Endothelial cell of coronary artery (primary cell): ENCODE measurements around the gene FRRS1. TPM values are rescaled to one million over a fixed set of nuclear protein-coding genes. Genes with fewer than 3 reads are reported as not detected.

Experiments used
- total RNA-seq: library from RNA; depleted of rRNA; stranded (reverse); fragments of >200 nt; gene quantifications from 2 replicates; pipeline ENCODE4 v1.2.3, GENCODE V29; 2014

FRRS1 gene, protein sequence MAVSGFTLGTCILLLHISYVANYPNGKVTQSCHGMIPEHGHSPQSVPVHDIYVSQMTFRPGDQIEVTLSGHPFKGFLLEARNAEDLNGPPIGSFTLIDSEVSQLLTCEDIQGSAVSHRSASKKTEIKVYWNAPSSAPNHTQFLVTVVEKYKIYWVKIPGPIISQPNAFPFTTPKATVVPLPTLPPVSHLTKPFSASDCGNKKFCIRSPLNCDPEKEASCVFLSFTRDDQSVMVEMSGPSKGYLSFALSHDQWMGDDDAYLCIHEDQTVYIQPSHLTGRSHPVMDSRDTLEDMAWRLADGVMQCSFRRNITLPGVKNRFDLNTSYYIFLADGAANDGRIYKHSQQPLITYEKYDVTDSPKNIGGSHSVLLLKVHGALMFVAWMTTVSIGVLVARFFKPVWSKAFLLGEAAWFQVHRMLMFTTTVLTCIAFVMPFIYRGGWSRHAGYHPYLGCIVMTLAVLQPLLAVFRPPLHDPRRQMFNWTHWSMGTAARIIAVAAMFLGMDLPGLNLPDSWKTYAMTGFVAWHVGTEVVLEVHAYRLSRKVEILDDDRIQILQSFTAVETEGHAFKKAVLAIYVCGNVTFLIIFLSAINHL
- 0.94 and 2.1 TPM in 2 replicates for total RNA-seq

GRCh38 chr1:99766378-99766800, at the start of gene FRRS1:
FRRS1 (minus strand) TSS chr1:99766635; CDS start chr1:99748768, 17,867 bp downstream.

Other genes starting within 250 kb of the FRRS1 start
- 71.6 and 82.1 TPM in 2 replicates for gene PALMD, start 120.5 kb downstream of the FRRS1 start, total RNA-seq
- gene AGL, start 83.7 kb upstream of the FRRS1 start, total RNA-seq: 8.5 and 9.6 TPM in 2 replicates
- gene SLC35A3, start 203.4 kb upstream of the FRRS1 start, total RNA-seq: 16.5 and 23.2 TPM in 2 replicates